ENCODE data around the gene RPTOR. TPM values are rescaled to one million over a fixed set of nuclear protein-coding genes. Genes with fewer than 3 reads are reported as not detected.

The RPTOR gene
- total and polyA plus RNA-seq, 2 donors (not counting 3 experiments of a cell fraction or from before 2014, with no cell fraction given): 10.7 to 41.8 TPM

DNA sequence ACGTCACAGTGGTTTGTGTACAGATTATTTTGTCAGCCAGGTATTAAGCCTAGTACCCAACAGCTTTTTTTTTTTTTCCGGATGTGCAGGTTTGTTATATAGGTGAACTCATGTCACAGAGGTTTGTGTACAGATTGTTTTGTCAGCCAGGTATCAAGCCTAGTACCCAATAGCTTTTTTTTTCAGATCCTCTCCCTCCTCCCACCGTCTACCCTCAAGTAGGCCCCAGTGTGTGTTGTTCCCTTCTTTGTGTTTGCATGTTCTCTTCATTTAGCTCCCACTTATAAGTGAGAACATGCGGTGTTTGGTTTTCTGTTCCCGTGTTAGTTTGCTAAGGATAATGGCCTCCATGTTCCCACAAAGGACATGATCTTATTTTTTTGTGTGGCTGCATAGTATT lies 19.9 kb downstream of the RPTOR start:
- BruUV-seq (replicated peaks): no TSS peak
- H2AFZ ChIP-seq (ENCODE audit: low read depth, low read length): no peak overlapping the region
- ChIA-PET POLR2A (interaction anchor here (0.6 kb wide), 1 partner anchor 451 kb away, joined by 3 read pairs; no protein-coding TSS in a partner anchor), CTCF (interaction anchor here (2.4 kb wide), 1 partner anchor 11 kb away, joined by 10 read pairs; no protein-coding TSS in a partner anchor)
- no peaks in the 10 kb centered on the region for H3K27me3 ChIP-seq (ENCODE audit: control insufficient read depth in 2 of 2, insufficient read depth in 2 of 2, low read length in 2 of 2)
- H3K9me3 ChIP-seq (replicated peaks; ENCODE audit: control insufficient read depth, insufficient read depth, low read length): no peaks in the 10 kb centered on the region
- H3K4me1 ChIP-seq (ENCODE audit: control insufficient read depth, extremely low read depth, insufficient read depth, low read length): no peaks in the 10 kb centered on the region
- FAIRE-seq (no peak), DNase-seq (ENCODE audit: low read depth, low spot score) (no peak)
- TF ChIP-seq MYC (IDR thresholded peaks at IDR 0.05; ENCODE audit: low read depth, low read length) (no peak), JUN (IDR thresholded peaks at IDR 0.05; ENCODE audit: borderline replicate concordance, insufficient read depth, insufficient read length, low read depth) (no peak)
- no peak overlapping the region for H3K27ac ChIP-seq (ENCODE audit: insufficient read depth, low read depth, low read length)
- H3K9me1 ChIP-seq (replicated peaks; ENCODE audit: control insufficient read depth, extremely low read depth, insufficient read depth, low read length): no peaks in the 10 kb centered on the region
- H3K9ac ChIP-seq (replicated peaks; ENCODE audit: extremely low read depth, insufficient read depth, low read length): no peak overlapping the region
- no peaks in the 10 kb centered on the region for H4K20me1 ChIP-seq (replicated peaks; ENCODE audit: control insufficient read depth, extremely low read depth, insufficient read depth, low read length)
- H3K4me3 ChIP-seq (replicated peaks in 1 of 3; ENCODE audit: insufficient read depth in 1 of 3, low read depth in 1 of 3, low read length in 3 of 3): no peak overlapping the region
- peaks cover 47% of the 10 kb centered on the region for H3K79me2 ChIP-seq (ENCODE audit: control insufficient read depth, insufficient read depth, low read length)
- dilution Hi-C loops (cut with MboI; ENCODE audit: extremely low pct_ligation_motif_present, low sequenced_read_pairs) (no loop called here), intact Hi-C loops (cut with micrococcal nuclease) (no loop called here)
- H3K36me3 ChIP-seq (ENCODE audit: control insufficient read depth in 2 of 2, extremely low read depth in 1 of 2, insufficient read depth in 2 of 2, low read length in 2 of 2): no peaks in the 10 kb centered on the region
- H3K4me2 ChIP-seq (ENCODE audit: insufficient read depth, low read length): no peak overlapping the region

DNA sequence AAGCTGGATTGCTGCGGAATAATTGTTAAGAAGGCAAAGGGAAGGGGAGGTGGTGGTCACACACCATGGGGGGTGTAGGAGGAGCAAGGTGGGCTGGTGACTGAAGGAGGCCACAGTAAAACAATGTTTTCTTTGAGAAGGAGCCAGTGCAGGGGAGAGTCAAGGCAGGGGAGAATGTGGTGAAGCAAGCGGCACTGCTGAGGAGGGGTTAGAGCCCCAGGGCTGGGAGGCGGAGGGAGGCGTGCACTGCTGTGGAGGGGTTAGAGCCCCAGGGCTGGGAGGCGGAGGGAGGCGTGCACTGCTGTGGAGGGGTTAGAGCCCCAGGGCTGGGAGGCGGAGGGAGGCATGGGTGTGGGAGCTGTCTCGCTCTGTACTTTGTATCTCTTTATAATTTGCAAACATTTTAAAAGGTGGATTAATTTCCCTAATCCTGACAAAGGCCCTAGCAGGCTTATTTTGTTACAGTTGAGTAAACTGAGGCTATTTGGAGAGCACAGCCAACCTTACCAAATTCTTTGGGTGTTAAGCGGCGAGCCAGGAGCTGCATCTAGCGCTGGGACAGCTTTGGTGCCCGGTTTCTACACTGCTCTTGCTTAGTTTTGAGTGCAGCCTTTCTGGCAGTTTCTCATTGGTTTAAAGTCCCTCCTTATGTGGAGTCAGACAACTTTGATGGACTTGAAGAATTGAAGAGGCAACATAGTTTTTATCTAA lies 20.9 kb downstream of the RPTOR start:
- H3K9me3 ChIP-seq (replicated peaks; ENCODE audit: control insufficient read depth, insufficient read depth, low read length): no peaks in the 10 kb centered on the region
- no peaks in the 10 kb centered on the region for H4K20me1 ChIP-seq (replicated peaks; ENCODE audit: control insufficient read depth, extremely low read depth, insufficient read depth, low read length)
- TF ChIP-seq, protein P1, sequence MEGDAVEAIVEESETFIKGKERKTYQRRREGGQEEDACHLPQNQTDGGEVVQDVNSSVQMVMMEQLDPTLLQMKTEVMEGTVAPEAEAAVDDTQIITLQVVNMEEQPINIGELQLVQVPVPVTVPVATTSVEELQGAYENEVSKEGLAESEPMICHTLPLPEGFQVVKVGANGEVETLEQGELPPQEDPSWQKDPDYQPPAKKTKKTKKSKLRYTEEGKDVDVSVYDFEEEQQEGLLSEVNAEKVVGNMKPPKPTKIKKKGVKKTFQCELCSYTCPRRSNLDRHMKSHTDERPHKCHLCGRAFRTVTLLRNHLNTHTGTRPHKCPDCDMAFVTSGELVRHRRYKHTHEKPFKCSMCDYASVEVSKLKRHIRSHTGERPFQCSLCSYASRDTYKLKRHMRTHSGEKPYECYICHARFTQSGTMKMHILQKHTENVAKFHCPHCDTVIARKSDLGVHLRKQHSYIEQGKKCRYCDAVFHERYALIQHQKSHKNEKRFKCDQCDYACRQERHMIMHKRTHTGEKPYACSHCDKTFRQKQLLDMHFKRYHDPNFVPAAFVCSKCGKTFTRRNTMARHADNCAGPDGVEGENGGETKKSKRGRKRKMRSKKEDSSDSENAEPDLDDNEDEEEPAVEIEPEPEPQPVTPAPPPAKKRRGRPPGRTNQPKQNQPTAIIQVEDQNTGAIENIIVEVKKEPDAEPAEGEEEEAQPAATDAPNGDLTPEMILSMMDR (IDR thresholded peaks at IDR 0.05; ENCODE audit: extremely low read depth in 1 of 2, insufficient read depth in 1 of 2, low read depth in 1 of 2, low read length in 2 of 2): no peak
- TF ChIP-seq, protein P2, sequence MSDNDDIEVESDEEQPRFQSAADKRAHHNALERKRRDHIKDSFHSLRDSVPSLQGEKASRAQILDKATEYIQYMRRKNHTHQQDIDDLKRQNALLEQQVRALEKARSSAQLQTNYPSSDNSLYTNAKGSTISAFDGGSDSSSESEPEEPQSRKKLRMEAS (IDR thresholded peaks at IDR 0.05; ENCODE audit: insufficient read depth, insufficient read length): no peak
- no peak for TF ChIP-seq GATA2 (IDR thresholded peaks at IDR 0.05; ENCODE audit: insufficient read depth, insufficient read length, low read depth, low read length)
- TF ChIP-seq POLR2A (IDR thresholded peaks at IDR 0.05; ENCODE audit: low read depth, low read length): no peak
- TF ChIP-seq FOS (IDR thresholded peaks at IDR 0.05; ENCODE audit: borderline replicate concordance, insufficient read depth, low read length): no peak
- TF ChIP-seq EZH2 (IDR thresholded peaks at IDR 0.05; ENCODE audit: borderline replicate concordance, low read depth, low read length, severe bottlenecking): no peak
- no peak for TF ChIP-seq MYC (IDR thresholded peaks at IDR 0.05; ENCODE audit: low read depth, low read length)
- TF ChIP-seq JUN (IDR thresholded peaks at IDR 0.05; ENCODE audit: borderline replicate concordance, insufficient read depth, insufficient read length, low read depth): no peak
- no peak for TF ChIP-seq POLR2AphosphoS5 (IDR thresholded peaks at IDR 0.05; ENCODE audit: insufficient read depth, low read depth, low read length)
- no peaks in the 10 kb centered on the region for H3K27me3 ChIP-seq (ENCODE audit: control insufficient read depth in 2 of 2, insufficient read depth in 2 of 2, low read length in 2 of 2)
- no peak overlapping the region for H3K27ac ChIP-seq (ENCODE audit: insufficient read depth, low read depth, low read length)
- intact Hi-C loops (cut with micrococcal nuclease) (no loop called here), dilution Hi-C loops (cut with MboI; ENCODE audit: extremely low pct_ligation_motif_present, low sequenced_read_pairs) (no loop called here)
- no peak overlapping the region for H3K9ac ChIP-seq (replicated peaks; ENCODE audit: extremely low read depth, insufficient read depth, low read length)
- DNase-seq (ENCODE audit: low read depth, low spot score) (no peak), FAIRE-seq (no peak)
- H2AFZ ChIP-seq (ENCODE audit: low read depth, low read length): no peak overlapping the region
- no peak overlapping the region for H3K4me3 ChIP-seq (replicated peaks in 1 of 3; ENCODE audit: insufficient read depth in 1 of 3, low read depth in 1 of 3, low read length in 3 of 3)
- ChIA-PET POLR2A (no interaction called here), CTCF (interaction anchor here (1.2 kb wide), 1 partner anchor 10 kb away, joined by 3 read pairs; no protein-coding TSS in a partner anchor)
- H3K79me2 ChIP-seq (ENCODE audit: control insufficient read depth, insufficient read depth, low read length): peaks cover 44% of the 10 kb centered on the region
- no peaks in the 10 kb centered on the region for H3K4me1 ChIP-seq (ENCODE audit: control insufficient read depth, extremely low read depth, insufficient read depth, low read length)
- H3K4me2 ChIP-seq (ENCODE audit: insufficient read depth, low read length): no peak overlapping the region
- H3K9me1 ChIP-seq (replicated peaks; ENCODE audit: control insufficient read depth, extremely low read depth, insufficient read depth, low read length): no peaks in the 10 kb centered on the region
- no peaks in the 10 kb centered on the region for H3K36me3 ChIP-seq (ENCODE audit: control insufficient read depth in 2 of 2, extremely low read depth in 1 of 2, insufficient read depth in 2 of 2, low read length in 2 of 2)
- BruUV-seq (replicated peaks): no TSS peak

Data from endothelial cell of umbilical vein (primary cell).